HG03064 (cell line): Measurements from ENCODE around the gene CHD1.

Experiments used
- ATAC-seq: cut with Tn5 transposase; IDR thresholded peaks from one replicate; pipeline ENCODE4 v1.9.1; 2021; ENCODE audit warnings: low read depth; ENCODE audit not compliant: unreplicated experiment

Gene CHD1

GRCh38 chr5:98905857-98906688, 22.7 kb downstream of the CHD1 start:
- no peak for ATAC-seq

- ATAC-seq, result no peak
These were observed 24.0 kb downstream of the CHD1 start for GRCh38 chr5:98904780-98905179.

GRCh38 chr5:98902733-98903132, 26.1 kb downstream of the CHD1 start:
- no peak for ATAC-seq

- ATAC-seq, result no peak
These were observed 29.4 kb downstream of the CHD1 start for GRCh38 chr5:98899456-98899855.

GRCh38 chr5:98898743-98899142, 30.1 kb downstream of the CHD1 start:
- ATAC-seq, result no peak

- ATAC-seq, result no peak
These were observed 37.2 kb downstream of the CHD1 start for GRCh38 chr5:98891591-98891990.

- no peak for ATAC-seq
These were observed 48.2 kb downstream of the CHD1 start for GRCh38 chr5:98880598-98880997.

GRCh38 chr5:98880151-98880550, 48.7 kb downstream of the CHD1 start:
- no peak for ATAC-seq

- ATAC-seq, result no peak
These were observed 51.2 kb downstream of the CHD1 start for GRCh38 chr5:98877600-98877999.

- no peak for ATAC-seq
These were observed 56.1 kb downstream of the CHD1 start for GRCh38 chr5:98872674-98873073.

GRCh38 chr5:98865690-98866089, 63.1 kb downstream of the CHD1 start:
- ATAC-seq, result no peak

- ATAC-seq, result no peak
These were observed 81.8 kb downstream of the CHD1 start for GRCh38 chr5:98847054-98847453.

GRCh38 chr5:98846520-98846919, 82.3 kb downstream of the CHD1 start:
- ATAC-seq, result no peak

- ATAC-seq, result no peak
These were observed 82.9 kb downstream of the CHD1 start for GRCh38 chr5:98845878-98846277.

GRCh38 chr5:98844865-98845264, 83.9 kb downstream of the CHD1 start:
- no peak for ATAC-seq

GRCh38 chr5:98843481-98843880, 85.3 kb downstream of the CHD1 start:
- no peak for ATAC-seq

GRCh38 chr5:98840946-98841345, 87.9 kb downstream of the CHD1 start:
- no peak for ATAC-seq

- no peak for ATAC-seq
These were observed 89.1 kb downstream of the CHD1 start for GRCh38 chr5:98839469-98840383.

- ATAC-seq, result no peak
These were observed 92.6 kb downstream of the CHD1 start for GRCh38 chr5:98836175-98836574.

- no peak for ATAC-seq
These were observed 101.1 kb downstream of the CHD1 start for GRCh38 chr5:98827588-98828284.

- no peak for ATAC-seq
These were observed 101.6 kb downstream of the CHD1 start for GRCh38 chr5:98827161-98827560.
